Measurements from ENCODE around the gene STOML3.
A peak's percentile ranks its signal among the peaks of the same experiment; 100 is the strongest.

The STOML3 gene, protein sequence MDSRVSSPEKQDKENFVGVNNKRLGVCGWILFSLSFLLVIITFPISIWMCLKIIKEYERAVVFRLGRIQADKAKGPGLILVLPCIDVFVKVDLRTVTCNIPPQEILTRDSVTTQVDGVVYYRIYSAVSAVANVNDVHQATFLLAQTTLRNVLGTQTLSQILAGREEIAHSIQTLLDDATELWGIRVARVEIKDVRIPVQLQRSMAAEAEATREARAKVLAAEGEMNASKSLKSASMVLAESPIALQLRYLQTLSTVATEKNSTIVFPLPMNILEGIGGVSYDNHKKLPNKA

DNA sequence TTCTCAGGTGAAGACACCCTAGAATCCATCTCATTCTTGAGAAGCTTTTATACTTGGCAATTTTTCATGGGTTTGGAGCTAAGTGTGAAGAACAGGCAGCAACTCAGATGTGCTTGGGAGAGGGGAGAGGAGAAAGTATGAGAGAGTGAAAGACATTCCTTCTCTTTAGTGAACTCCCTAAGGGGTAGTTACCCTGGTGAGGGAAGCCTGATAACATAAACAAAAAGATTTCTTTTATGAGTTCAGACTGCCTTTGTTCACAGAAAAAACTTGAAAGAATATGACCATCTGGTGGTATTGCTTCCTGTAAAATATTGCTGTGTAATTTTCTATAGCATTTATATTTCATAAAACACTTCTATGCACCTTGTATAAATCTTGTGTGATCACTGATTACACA is at the start of gene STOML3:
STOML3 (minus strand) TSS at position 139 of the 400 bp plus-strand sequence; CDS start at position 29, 110 bp downstream.
- no peak for DNase-seq (ENCODE audit: low spot score)
- Mint-ChIP-seq H3K4me1 (ENCODE audit: low read depth) (no peaks in the 10 kb centered on the region), H3K27me3 (ENCODE audit: low read depth) (peaks cover 3% of the 10 kb centered on the region), H3K4me3 (no peak within 1 kb of the TSS), H3K36me3 (ENCODE audit: low read depth) (no peaks in the 10 kb centered on the region), H3K9me3 (no peaks in the 10 kb centered on the region), H3K27ac (no peak within 1 kb of the TSS)

DNA sequence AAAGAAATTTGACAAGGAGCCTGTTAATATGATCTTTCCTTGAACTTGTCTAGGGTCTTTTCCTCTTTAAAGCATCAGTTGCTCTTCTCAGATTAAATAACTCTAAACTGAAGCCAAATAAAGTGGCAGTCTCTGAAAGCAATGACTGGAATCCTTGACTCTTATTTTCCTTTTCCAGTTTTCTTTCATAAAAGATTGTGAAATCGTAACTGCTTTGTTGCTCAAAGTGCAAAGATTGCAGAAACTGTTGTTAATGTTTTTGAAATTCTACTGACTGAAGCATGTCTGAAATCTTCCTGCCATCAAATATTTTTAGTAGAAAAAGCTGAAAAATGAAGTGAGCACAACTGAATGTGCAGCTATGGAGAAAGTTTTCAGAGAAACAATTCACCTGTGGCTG is 49.6 kb upstream of the STOML3 start:
- Mint-ChIP-seq H3K9me3 (no peaks in the 10 kb centered on the region), H3K36me3 (ENCODE audit: low read depth) (peaks cover 25% of the 10 kb centered on the region), H3K27me3 (ENCODE audit: low read depth) (no peaks in the 10 kb centered on the region), H3K27ac (no peak overlapping the region), H3K4me1 (ENCODE audit: low read depth) (peaks cover 33% of the 10 kb centered on the region), H3K4me3 (peak overlapping the region; percentile 99)
- no peak for DNase-seq (ENCODE audit: low spot score)

DNA sequence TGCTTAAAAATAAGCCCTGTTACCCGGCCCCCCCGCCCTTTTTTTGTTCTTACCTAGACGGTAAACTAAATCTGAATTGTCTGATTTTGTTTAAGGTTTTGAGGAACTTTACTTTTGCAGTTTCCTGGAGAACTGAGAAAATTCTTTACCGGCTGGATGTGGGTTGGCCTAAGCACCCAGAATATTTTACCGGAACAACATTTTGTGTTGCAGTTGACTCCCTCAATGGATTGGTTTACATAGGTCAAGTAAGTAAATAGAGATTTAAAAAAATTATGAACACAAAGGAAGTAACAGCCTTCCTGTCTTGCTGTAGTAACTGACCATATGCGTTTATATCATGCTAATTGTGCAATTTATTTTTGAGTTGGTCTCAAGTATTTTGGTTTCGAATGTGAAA is 48.4 kb upstream of the STOML3 start:
- Mint-ChIP-seq H3K36me3 (ENCODE audit: low read depth) (peaks cover 23% of the 10 kb centered on the region), H3K27me3 (ENCODE audit: low read depth) (no peaks in the 10 kb centered on the region)

DNA sequence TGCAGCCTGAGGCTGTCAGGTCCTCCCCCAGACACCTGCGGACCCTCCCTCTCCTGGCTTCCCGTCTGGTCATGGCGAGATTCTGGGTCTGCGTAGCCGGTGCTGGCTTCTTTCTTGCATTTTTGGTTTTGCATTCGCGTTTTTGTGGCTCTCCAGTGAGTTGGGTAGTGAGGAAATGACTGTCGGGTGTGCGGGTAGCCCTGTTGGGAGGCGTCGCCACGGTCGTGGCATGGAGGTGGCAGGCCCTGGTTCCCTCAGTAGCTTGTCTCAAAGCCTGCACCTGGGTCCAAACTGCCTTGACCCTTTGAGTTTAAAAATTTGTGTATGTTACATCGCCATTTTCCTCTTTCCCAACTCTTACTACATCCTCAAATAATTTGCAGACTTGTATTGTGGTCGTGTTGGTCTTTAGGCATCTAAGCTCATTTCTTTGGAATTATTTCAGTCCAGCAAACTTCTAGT is 48.0 kb upstream of the STOML3 start:
- peak overlapping the region; percentile 98 for H3K27ac Mint-ChIP-seq
- peaks cover 48% of the 10 kb centered on the region for H3K4me1 Mint-ChIP-seq (ENCODE audit: low read depth)
- H3K4me3 Mint-ChIP-seq = peak overlapping the region; percentile 99
- H3K9me3 Mint-ChIP-seq = no peaks in the 10 kb centered on the region
- peaks cover 27% of the 10 kb centered on the region for H3K36me3 Mint-ChIP-seq (ENCODE audit: low read depth)
- DNase-seq (ENCODE audit: low spot score) = peak; percentile 71
- H3K27me3 Mint-ChIP-seq (ENCODE audit: low read depth) = no peaks in the 10 kb centered on the region

More for the DNA sequence above, 48.4 kb upstream of the STOML3 start:
- Mint-ChIP-seq H3K27ac (peak overlapping the region; percentile 98), H3K4me3 (peak overlapping the region; percentile 99), H3K4me1 (ENCODE audit: low read depth) (peaks cover 44% of the 10 kb centered on the region), H3K9me3 (no peaks in the 10 kb centered on the region)
- DNase-seq (ENCODE audit: low spot score) = no peak

GRCh38 chr13:39037880-39038568 is 47.4 kb upstream of the STOML3 start, which contains the start of the genes NHLRC3 and PROSER1:
Gene NHLRC3 (plus strand): TSS chr13:39038456. CDS start chr13:39038640, 184 bp downstream.
Gene PROSER1 (minus strand): TSS chr13:39038089. CDS start chr13:39037242, 847 bp downstream.
- peak; percentile 74 for DNase-seq (ENCODE audit: low spot score)
- H3K4me1 Mint-ChIP-seq (ENCODE audit: low read depth) = peaks cover 49% of the 10 kb centered on the region
- H3K27me3 Mint-ChIP-seq (ENCODE audit: low read depth) = no peaks in the 10 kb centered on the region
- H3K9me3 Mint-ChIP-seq = no peaks in the 10 kb centered on the region
- H3K36me3 Mint-ChIP-seq (ENCODE audit: low read depth) = peaks cover 24% of the 10 kb centered on the region
- peak within 1 kb of the TSS; percentile 99 for H3K4me3 Mint-ChIP-seq
- peak within 1 kb of the TSS; percentile 98 for H3K27ac Mint-ChIP-seq

DNA sequence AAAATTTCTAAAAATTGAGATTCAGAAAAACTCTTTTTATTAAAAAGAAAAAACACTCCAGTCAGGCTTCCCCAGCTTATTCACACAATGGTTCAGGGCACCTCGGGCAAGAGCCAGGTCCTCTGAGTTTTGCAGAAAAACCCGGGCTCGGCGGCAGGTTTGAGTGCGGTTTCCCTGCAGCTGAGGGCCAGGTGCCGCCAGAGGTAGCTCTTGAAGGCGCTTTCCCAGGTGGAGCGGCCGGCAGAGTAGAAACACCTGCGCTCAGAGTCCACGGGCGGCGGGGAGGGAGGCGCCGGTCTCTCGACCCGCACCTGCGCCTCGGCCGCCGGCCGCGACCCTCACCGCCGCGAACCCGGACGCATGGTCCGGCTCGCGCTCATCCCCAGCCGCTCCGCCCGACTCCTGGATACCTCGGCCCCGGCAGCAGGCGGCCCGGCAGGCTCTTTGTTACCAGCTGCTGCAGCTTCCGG is 46.8 kb upstream of the STOML3 start:
- Mint-ChIP-seq H3K36me3 (ENCODE audit: low read depth) (peaks cover 21% of the 10 kb centered on the region), H3K9me3 (no peaks in the 10 kb centered on the region), H3K27me3 (ENCODE audit: low read depth) (no peaks in the 10 kb centered on the region), H3K4me3 (peak overlapping the region; percentile 99), H3K4me1 (ENCODE audit: low read depth) (peaks cover 47% of the 10 kb centered on the region), H3K27ac (peak overlapping the region; percentile 98)
- DNase-seq (ENCODE audit: low spot score) = no peak

- peak overlapping the region; percentile 99 for H3K4me3 Mint-ChIP-seq
- no peaks in the 10 kb centered on the region for H3K9me3 Mint-ChIP-seq
- no peak for DNase-seq (ENCODE audit: low spot score)
- peaks cover 28% of the 10 kb centered on the region for H3K36me3 Mint-ChIP-seq (ENCODE audit: low read depth)
- H3K4me1 Mint-ChIP-seq (ENCODE audit: low read depth) = peaks cover 51% of the 10 kb centered on the region
- peak overlapping the region; percentile 86 for H3K27ac Mint-ChIP-seq
- H3K27me3 Mint-ChIP-seq (ENCODE audit: low read depth) = no peaks in the 10 kb centered on the region
Measured at GRCh38 chr13:39036212-39036611, 45.6 kb upstream of the STOML3 start.

GRCh38 chr13:39035799-39036198 is 45.2 kb upstream of the STOML3 start:
- Mint-ChIP-seq H3K27ac (peak overlapping the region; percentile 86), H3K4me3 (peak overlapping the region; percentile 99), H3K9me3 (no peaks in the 10 kb centered on the region), H3K4me1 (ENCODE audit: low read depth) (peaks cover 50% of the 10 kb centered on the region), H3K36me3 (ENCODE audit: low read depth) (peaks cover 28% of the 10 kb centered on the region), H3K27me3 (ENCODE audit: low read depth) (no peaks in the 10 kb centered on the region)
- DNase-seq (ENCODE audit: low spot score) = no peak

- H3K9me3 Mint-ChIP-seq = no peaks in the 10 kb centered on the region
- H3K27ac Mint-ChIP-seq = peak overlapping the region; percentile 3
- no peak for DNase-seq (ENCODE audit: low spot score)
- H3K36me3 Mint-ChIP-seq (ENCODE audit: low read depth) = peaks cover 22% of the 10 kb centered on the region
- peak overlapping the region; percentile 99 for H3K4me3 Mint-ChIP-seq
- H3K27me3 Mint-ChIP-seq (ENCODE audit: low read depth) = no peaks in the 10 kb centered on the region
- H3K4me1 Mint-ChIP-seq (ENCODE audit: low read depth) = peaks cover 44% of the 10 kb centered on the region
Measured at GRCh38 chr13:39035204-39035603, 44.6 kb upstream of the STOML3 start.

DNA sequence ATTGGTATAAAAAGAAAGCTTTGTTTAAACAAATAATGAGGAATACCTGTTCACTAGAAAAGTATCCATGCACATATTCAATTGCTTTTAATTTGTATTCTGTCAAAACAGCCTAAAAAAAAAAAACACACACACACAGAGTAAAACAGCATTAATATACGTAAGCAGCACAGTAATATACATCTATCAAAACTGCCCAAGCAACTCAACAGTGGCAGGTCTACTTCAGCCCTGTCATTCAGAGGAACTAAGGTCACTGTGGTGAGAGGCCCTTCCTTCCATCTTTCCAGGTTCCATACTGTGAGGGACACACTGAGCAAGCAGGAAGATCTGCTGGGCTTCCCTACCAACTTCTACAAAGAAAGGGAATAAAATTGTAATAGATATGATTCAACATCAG is 43.5 kb upstream of the STOML3 start:
- Mint-ChIP-seq H3K4me1 (ENCODE audit: low read depth) (peaks cover 40% of the 10 kb centered on the region), H3K9me3 (no peaks in the 10 kb centered on the region), H3K4me3 (peak overlapping the region; percentile 13), H3K27me3 (ENCODE audit: low read depth) (no peaks in the 10 kb centered on the region), H3K36me3 (ENCODE audit: low read depth) (peaks cover 20% of the 10 kb centered on the region), H3K27ac (no peak overlapping the region)
- DNase-seq (ENCODE audit: low spot score) = no peak

GRCh38 chr13:39032150-39032549 is 41.5 kb upstream of the STOML3 start:
- no peak overlapping the region for H3K4me3 Mint-ChIP-seq
- H3K27ac Mint-ChIP-seq = no peak overlapping the region
- DNase-seq (ENCODE audit: low spot score) = no peak
- H3K4me1 Mint-ChIP-seq (ENCODE audit: low read depth) = peaks cover 40% of the 10 kb centered on the region
- H3K9me3 Mint-ChIP-seq = no peaks in the 10 kb centered on the region
- H3K36me3 Mint-ChIP-seq (ENCODE audit: low read depth) = peaks cover 34% of the 10 kb centered on the region
- H3K27me3 Mint-ChIP-seq (ENCODE audit: low read depth) = no peaks in the 10 kb centered on the region

GRCh38 chr13:39025433-39025839 is 34.8 kb upstream of the STOML3 start:
- Mint-ChIP-seq H3K4me3 (no peak overlapping the region), H3K9me3 (no peaks in the 10 kb centered on the region), H3K27me3 (ENCODE audit: low read depth) (no peaks in the 10 kb centered on the region), H3K4me1 (ENCODE audit: low read depth) (peaks cover 2% of the 10 kb centered on the region), H3K27ac (no peak overlapping the region), H3K36me3 (ENCODE audit: low read depth) (peaks cover 57% of the 10 kb centered on the region)
- DNase-seq (ENCODE audit: low spot score) = no peak

- no peak overlapping the region for H3K4me3 Mint-ChIP-seq
- no peak for DNase-seq (ENCODE audit: low spot score)
- H3K27me3 Mint-ChIP-seq (ENCODE audit: low read depth) = no peaks in the 10 kb centered on the region
- peaks cover 5% of the 10 kb centered on the region for H3K4me1 Mint-ChIP-seq (ENCODE audit: low read depth)
- no peaks in the 10 kb centered on the region for H3K9me3 Mint-ChIP-seq
- H3K27ac Mint-ChIP-seq = no peak overlapping the region
- H3K36me3 Mint-ChIP-seq (ENCODE audit: low read depth) = peaks cover 63% of the 10 kb centered on the region
Measured at GRCh38 chr13:39023761-39024160, 33.1 kb upstream of the STOML3 start.

DNA sequence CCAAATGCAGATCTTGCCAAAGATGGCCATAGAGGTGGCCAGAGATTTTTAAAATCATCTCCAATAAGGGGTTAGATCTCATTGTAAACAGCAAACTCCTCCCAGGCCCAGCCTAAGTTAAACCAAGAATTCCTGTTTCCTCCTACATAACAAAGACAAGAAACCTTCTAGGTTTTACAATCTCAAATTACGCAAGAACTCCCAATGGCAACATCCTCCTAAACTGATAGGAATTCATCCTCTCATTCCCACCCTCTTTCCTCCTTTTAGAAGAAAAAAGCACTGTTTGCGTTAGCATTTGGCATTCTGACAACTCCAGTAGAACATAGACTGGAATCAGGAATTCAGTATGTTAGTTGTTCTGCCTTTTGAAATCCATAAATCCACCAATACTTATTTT is 32.7 kb upstream of the STOML3 start:
- peaks cover 7% of the 10 kb centered on the region for H3K4me1 Mint-ChIP-seq (ENCODE audit: low read depth)
- H3K9me3 Mint-ChIP-seq = no peaks in the 10 kb centered on the region
- no peak overlapping the region for H3K27ac Mint-ChIP-seq
- DNase-seq (ENCODE audit: low spot score) = no peak
- H3K27me3 Mint-ChIP-seq (ENCODE audit: low read depth) = no peaks in the 10 kb centered on the region
- no peak overlapping the region for H3K4me3 Mint-ChIP-seq
- H3K36me3 Mint-ChIP-seq (ENCODE audit: low read depth) = peaks cover 63% of the 10 kb centered on the region
